ENCODE results near the gene CPNE4.
A peak's percentile ranks its signal among the peaks of the same experiment; 100 is the strongest.
"Not testable (repeated sequence)": the region's sequence is repeated elsewhere in the genome, so short reads cannot be mapped to it uniquely, and the experiment has no call there.

Gene CPNE4

DNA sequence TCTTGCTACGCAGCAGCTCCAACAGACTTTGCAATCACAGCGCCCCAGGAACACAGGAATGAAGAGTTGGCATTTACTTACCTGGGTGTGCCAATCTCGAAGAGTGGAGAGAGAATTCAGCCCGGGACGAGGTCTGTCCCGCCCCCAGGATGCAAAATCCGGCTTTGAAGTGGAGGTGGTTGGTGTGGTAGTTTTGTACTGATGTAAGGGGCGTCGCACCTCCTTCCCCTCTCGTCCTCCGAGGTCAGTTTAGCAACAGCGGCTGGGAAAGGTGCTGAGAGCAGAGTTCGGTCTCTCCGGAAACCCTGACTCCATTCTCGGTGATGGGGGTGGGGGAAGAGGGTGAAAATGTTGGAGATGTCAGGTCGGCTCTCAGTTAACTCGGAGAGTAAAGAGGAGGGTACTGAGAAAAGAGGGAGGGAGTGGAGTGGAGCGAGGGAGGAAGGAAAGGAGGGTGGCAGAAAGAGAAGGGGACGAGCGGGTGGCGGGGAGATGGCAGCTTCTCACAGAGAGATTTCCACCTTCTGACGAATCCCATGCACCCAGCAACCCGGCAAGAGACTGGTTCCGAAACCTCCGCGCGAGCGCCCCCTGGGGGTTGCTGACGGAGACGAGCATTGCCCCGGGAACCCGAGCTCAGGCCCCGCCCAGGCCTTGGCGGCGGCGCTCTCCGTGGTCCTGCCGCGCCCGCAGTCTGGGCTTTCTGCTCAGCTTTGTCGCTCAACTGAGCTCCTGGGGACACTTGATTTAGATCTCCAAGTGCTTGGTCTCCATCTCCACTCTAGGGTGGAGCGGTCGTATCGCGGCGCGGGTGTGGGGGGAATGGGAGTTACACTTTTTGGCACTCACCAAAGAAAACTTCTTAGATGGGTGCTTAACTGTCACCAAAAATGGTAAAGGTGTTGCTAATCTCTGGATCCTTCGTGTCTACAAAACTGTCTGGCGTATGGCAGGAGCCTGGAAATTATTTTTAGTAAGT, at the start of gene CPNE4:
Gene CPNE4 (minus strand): TSS at position 529 of the 979 bp plus-strand sequence.
- DNase-seq = peak; percentile 83

DNA sequence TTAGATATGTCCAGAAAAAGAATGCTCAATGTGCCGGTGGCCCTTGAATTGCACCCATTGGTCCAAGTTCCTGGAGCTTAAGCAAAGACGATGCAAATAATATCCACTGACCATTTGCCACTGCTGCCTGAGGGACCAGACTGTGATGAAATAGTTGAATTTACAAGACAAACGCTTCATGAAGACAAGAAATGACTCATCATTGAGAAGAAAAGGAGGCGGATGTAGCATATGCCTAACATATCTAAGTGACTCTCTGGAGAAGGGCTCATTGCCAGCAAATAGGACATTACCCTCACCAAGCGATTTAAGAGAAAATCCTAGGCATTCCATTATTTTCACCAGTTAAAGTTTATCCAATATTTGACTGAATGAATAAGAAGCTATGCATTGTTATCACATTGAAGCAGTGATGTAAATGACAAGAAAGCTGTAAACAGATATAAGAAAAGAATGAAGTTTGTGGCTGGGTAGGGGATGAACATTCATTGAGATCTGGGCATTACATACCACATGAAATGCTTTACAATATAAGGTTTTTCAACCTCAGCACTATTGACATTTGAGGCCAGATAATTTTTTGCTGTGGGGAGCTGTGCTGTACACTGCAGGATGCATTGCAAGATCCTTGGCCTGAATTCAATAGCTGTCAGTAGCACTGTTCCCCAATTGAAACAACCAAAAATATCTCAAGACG, 48.9 kb upstream of the CPNE4 start:
- DNase-seq = no peak

DNA sequence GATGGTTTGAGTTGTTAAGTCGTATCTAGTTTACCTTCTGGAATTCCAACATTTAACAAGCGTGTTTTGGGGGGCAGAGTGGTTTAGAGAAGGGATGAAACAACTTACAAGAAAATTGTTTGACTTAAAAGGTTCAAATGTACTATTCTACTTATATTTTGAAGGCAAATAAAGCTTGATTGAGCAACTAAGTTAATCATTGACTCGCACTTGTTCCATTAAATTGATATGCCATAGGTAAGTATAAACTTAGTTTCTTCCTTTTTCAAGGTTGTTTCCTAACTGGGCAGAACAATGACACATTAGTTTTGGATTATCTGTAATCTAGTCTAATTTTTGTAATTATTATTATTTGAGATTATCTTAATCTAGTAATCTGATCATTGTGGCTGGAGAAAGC, 48.3 kb upstream of the CPNE4 start:
- DNase-seq = no peak

DNA sequence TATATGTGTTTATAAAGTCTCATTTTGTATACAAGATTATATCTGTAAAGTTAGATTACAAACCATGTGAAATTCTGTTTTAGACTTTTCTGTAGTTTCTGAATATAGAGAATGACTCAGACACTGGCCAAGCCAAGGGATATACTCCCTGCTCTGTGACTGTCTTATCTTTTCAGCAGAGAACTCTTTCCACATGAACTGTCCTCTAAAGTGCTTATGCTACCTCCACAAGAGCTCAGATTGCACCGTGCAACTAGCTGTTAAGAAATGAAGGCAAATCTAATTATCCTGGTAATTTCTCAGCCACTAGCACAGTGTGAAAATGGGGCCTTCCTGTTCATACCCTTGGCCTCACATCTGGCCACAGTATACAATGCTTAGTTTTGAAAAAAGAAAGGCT, 44.3 kb upstream of the CPNE4 start:
- no peak for DNase-seq

DNA sequence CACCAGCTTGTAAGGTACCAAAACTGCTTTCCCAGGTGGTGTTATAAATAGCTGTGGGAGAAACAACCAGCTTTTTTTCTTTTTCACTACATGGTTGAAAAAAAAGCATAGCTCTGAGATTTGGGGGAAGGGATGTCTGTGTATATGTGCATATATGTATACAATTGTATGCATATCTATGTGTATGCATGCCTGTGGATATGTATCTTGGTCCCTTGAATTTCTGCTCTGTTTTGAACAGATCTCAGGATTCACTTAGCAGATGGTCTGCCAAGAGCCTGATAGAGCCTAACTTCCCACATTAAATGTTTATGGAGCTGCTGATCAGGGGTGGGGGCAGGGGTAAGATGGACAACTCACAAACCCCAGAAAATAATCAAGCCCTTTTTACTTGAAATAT, 39.0 kb upstream of the CPNE4 start:
- no peak for DNase-seq

DNA sequence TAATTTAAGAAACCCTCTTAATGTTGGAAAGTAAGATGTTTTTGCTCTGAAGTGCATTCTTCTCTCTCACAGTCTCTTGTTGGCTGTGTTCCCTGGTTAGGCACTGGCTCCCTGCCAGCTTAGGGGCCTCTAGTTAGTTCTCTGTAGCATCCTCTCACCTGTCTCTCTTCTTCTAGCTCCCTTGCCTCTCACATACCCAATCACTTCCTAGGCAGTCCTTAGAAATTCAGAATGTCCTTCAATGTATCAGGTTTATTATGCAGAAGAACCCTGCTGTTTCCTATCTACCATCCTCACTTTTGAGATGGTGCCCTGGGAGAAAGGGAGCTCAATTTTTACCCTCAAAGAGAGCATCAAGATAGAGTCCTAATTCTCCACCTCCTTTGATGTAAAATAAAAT, 36.2 kb upstream of the CPNE4 start:
- peak; percentile 28 for DNase-seq

DNA sequence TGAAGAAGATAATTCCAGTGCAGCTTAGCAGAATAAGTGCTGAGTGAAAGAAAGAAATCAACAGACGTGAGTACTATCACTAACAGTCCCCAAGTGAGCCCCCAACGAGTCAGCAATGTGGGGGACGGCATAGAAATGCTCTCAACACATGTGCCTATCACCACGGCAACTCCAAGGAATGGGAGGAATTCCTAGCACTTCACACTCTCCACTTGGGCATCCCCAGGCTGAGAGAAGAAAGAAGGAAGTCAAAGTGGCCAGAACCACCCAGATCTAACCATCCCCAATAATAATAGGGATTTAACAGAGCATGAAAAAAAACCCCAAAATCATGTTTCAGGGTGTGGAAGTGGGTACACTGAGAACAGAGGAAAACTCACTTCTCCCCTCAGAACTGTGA, 29.3 kb upstream of the CPNE4 start:
- no peak for DNase-seq

DNA sequence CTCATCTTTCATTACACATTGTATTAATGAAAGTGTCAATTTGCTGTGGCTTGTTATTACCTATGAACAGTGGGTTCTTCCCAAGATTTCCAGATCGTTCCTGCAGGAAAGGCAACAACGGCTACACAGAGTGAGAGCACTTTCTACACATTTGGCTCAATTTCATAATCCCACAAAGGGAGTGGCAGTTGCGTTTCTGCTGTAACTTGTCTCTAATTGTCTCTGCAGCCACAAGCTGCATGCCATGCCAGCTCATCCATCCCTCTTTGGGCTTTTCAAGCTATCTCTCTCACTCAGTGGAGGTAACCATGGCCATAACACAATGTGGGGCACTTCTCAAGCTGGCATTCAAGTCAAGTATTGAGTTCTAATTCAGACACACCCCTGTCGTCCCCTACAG, 27.7 kb upstream of the CPNE4 start:
- no peak for DNase-seq

DNA sequence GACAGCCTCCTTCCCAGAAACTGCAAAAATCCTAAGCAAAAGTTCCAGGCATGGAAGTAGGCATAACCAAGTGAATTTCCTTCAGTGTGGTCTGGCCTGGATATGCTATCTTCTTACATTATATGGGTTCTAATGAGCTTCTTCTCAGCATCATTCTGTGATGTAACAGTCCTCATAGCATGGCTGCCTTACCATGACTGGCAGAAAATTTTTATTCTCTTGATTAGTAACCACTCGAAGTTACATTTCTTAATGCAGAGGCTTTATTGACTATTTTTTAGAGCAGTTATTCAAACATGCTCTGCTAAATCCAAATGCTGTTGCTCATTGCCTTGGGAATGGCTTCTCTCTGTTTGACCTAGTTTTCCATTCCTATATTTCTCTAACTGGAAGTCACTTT, 21.1 kb upstream of the CPNE4 start:
- no peak for DNase-seq

DNA sequence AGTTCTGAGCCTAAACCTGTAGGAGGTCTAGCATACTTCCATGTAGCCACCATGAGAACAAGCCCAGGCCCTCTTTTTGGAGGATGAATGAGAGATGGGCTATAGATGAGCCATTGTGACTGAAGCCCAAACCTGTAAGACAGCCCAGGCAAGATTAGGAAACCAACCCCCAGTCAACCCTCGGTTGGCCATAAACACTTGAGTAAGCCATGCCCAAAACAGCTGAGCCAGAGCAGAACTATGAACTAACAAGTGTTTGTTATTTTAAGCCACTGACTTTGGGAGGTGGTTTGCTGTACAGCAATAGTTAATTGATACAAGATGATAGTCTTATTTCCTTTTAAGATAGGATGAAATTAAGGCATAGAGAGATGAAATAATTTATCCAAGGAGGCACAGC, 12.4 kb upstream of the CPNE4 start:
- DNase-seq = no peak

DNA sequence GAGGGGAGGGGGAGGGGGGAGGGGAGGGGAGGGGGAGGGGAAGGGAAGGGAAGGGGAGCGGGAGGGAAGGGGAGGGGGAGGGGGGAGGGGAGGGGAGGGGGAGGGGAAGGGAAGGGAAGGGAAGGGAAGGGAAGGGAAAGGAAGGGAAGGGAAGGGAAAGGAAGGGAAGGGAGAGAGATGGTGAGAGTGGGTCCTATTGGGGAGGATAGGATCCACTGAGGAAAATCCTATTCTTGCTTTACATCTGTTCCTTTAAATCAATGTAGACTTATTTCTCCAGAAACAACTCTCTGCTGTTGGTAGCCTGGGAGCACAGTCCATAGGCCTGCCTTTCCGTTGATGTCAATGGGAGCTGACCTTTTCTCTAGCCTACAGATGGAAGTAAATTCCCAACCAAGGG, 10.1 kb upstream of the CPNE4 start:
- DNase-seq = not testable (repeated sequence)

DNA sequence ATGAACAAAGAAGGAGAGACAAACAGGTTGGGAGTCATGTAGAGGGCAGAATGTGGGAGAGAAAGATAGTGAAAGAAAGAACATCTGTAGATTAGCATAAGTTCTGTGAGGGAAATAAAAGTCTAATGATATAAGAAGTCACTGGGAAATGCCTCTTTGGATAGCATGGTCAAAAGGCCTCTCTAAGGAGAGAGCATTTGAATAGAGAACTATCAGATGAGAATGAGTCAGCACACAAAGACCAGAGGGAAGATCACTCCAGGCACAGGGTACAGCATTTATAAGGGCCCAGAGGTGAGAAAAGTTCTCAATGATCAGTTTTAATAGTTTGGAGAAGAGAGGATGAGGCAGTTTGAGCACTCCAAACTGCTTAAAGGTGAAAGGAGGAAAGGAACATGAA, 7.9 kb upstream of the CPNE4 start:
- no peak for DNase-seq

DNA sequence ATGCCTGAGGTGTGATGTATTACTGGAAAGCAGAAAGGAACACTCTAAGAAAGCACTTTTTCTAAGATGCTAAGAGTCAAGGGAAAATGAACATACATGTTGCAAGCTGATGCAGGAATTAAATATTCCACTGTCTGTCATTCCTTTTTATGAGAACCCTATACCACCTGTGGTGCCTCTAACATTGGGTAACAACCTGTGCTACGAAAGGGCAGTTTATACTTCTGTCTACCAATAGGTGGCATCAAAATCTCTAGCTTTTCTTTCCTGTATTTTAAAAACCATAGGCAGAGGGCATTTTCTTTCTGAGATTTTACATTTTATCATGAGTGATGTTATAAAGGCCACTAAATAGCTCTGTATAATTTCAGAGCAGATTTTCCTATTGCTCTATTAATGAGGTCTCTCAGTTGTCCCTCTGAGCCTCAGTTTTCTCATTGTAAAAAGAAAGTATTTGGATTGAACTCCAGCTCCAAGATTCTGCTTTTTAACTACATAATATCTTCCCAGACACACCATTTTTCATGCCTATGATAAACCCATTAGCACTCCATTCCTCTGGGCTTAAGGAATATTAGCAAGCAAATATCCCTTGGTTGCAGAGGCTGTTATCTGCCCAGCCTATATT, 3.5 kb upstream of the CPNE4 start:
- peak; percentile 40 for DNase-seq

DNA sequence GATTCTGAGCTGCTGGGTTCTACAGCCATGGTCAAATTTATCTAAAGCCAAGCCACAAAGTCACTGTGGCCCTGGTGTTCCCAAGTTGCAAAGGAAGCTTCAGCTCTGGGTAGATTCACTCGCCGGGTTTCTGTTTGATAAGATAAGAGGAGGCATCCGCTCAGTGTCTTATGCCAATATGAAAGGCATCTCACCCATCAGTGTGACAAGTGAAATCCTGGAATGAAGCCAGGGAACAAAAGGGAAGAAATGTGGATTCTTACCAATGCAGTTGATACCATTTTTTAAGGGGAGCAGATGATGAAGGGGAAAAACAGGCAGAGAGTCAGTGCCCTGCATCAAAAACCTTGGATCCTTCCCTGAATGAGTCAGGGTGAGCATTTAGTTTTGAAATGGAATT, 2.8 kb upstream of the CPNE4 start:
- no peak for DNase-seq

DNA sequence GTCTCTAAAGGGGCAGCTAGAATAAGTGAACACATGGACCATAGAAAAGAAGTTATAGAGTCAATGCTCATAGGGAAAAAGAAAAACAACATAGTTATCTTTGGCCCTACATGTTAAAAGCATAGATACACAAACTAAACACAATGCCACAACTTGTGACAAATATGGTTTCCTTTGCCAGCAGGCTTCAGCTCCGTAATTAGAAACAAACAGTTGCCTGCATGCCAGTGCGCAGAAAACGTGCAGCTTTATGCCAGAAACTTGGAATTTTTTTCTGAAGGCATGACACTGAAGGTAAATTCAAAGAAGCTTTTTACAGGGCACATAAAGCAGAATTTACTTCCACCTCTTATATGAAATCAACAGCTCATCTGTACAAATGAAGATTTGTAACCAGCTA, 2.2 kb upstream of the CPNE4 start:
- DNase-seq = no peak

DNA sequence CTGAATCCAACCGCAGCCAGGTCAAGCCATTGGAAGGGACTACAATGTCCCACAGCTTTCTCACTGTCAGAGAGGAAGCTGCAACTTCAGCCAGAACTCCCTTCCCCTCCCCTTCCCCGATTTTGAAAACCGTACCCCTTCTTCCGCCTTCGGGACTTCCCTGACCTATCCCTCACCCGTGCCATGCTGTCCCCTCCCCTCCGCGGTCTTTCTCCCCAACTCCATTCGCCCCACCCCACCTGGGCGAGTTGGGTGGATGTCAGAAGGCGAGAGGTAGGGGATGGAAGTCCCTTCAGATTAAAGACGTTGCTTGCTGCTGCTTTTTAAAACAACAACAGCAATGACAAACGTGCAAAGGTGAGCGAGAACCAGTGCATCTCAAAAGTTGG, 723 bp downstream of the CPNE4 start:
- no peak for DNase-seq

DNA sequence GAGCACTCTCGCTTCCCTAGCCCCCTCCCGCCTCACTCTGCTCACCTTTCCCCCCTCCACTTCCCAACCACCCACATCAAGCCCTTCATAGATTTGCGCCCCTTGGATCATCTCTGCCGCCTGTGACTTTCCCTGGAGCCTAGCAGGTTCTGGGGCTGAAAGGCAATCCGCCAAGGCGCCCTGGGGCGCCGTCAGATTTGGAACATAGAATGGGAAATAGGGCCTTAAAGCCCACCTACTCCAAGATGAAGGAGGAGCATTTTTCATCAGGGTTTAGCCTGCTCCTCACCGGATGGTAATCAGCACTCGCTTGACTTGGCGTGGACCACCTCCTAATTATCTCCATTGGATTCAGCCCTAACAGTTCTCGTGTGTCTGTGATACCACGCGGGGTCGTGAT, 1.3 kb downstream of the CPNE4 start:
- no peak for DNase-seq

DNA sequence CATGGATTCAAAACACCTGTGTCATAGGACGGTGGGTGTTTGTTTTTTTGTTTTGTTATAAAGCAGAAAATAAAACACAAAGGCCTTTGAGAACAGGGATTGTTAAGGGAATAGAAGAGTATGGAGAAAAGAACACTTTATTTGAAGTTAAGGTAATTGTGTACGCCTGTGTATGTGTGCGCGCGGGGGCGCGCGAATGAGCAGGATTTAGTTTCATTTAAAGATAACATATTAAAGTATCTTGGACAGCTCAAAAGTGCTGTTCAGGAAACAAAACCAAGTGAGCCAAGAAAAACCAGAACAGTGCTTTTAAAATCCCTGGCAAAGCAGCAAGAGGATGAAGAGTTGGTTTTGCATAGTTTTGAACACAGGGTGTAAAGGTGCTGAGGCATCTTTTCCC, 1.9 kb downstream of the CPNE4 start:
- DNase-seq = no peak

DNA sequence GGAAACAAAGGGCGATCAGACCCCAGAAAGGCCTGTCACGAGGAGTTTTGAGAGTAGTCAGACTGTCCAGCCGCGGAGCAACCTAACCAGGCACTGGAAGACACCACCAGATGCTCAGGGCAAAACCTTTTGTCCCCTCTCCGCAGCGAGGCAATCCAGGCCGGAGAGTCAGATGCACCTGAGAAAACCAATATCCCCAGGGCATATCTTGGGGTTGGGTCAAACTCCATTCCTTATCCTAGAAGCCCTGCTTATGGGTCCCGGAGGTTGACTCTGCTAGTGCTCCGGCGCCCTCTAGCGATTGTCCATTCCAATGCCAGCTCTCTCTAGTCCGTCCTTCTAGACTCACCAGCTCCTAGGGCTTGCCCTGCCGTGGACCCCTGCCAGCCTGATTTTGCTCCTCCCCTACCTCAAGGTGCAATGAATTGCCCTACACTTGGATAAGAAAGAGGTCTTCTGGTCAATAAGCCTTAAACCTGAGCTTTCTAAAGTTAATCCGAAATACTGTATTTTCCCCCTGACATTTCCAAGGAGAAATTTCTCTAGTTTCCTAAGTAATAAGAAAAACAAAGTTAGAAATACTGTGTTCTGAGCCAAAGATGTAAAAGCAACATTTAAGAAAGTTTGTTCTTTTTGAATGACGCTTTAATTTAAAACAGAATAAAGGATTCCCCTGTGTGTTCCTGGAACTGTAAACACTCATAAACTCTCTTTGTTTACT, 5.5 kb downstream of the CPNE4 start:
- peak; percentile 90 for DNase-seq

DNA sequence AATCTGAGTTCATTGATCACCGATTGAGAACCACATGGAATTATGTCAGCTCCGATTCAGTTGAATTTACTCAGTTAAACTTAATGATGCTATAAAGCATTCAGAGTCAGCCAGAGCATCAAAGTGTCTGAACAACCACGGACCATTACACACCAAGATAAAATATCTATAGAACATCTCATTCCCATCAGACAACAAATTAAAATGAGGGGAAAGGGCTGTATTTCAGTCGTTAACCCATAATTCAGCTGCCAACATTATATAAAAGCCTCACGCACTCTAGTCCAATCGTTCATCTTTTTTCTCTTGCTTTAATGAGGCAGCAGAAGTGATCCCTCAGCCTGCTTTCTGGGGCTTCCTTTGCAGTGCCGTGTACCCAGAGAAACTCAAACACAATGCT, 11.9 kb downstream of the CPNE4 start:
- DNase-seq = no peak

DNA sequence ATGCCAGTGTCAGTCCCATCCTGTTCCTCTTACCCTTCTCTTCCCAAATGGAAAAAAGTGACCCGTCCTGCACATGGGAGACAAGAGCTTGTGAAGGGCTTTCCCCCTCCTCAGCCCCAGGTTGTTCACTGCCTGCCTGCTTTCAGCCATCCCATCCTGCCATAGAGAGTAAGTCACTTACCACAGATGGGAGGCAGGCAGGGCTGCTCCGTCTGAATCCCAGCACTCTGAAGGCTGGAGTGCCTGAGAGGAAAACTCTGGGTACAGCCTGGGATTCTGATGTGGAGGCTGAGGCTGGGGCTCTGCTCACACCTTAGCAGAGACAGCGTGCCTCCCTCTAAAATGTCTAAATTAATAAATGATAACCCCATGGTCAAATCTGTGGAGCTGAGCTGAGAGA, 14.8 kb downstream of the CPNE4 start:
- DNase-seq = no peak

DNA sequence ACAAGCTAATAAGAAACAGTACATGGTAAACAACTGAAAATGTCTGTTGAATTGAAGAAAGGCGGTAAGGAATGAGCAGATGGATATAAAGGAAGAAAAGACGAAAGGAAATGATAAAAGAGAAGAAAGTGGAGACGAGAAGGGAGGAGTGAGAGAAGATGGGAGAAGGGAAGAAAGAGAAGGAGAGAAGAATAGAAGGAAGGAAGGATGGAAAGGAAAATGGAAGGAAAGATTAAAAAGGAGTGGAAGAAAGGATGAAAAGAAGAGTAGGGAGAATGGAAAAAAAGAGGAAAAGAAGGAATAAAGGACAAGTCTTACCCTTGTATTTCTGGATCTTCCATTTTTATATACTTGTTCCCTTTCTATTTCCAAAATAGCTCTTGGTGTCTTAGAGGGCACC, 17.7 kb downstream of the CPNE4 start:
- no peak for DNase-seq
